ENCODE measurements around the gene PPP1R2B.
"Not testable (repeated sequence)": the region's sequence is repeated elsewhere in the genome, so short reads cannot be mapped to it uniquely, and the experiment has no call there.

The PPP1R2B gene

DNA sequence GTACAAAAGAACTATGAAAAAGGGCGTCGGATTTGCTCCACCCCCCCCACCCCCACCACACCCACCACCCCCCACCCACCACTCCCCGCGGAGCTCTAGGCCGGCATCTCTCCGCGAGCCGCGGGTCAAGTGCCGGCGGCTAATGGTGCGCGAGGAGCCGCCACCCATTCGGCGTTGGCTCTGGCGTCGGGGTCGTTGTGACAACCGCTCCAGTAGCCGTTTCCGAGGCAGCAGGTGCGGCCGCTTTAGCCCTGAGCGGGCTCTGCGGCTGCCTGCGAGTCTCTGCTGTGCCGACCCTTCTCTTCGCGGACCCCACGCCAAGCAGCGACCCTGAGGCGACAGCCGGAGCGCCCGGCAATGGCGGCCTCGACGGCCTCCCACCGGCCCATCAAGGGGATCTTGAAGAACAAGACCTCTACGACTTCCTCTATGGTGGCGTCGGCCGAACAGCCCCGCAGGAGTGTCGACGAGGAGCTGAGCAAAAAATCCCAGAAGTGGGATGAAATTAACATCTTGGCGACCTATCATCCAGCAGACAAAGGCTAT, at the start of gene PPP1R2B:
Gene PPP1R2B, plus strand, starts transcription at position 90 of the 546 bp plus-strand sequence. Its CDS starts 268 bp downstream, at position 358.
- no peak for DNase-seq

DNA sequence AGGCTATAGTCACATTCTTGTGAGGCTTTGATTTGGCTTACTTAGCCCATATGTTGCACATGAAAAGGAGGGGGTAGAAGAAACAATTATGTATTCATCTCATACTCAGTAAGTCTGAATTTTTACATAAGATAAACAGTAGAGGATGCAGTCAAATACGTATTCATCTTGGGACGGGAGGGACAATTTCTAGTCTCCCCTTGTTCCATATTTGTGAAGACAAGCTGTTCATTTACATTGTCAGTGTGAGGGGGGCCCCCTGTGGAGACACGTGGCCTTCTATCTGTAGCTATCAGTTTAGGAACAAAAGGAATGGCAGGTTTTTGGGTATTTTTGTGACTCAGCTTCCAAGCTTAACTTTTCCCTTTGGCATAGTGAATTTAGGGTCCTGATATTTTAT, 49.2 kb upstream of the PPP1R2B start:
- peak in 9 of 51 donors; percentile 2 to 17 (median 5) for DNase-seq

DNA sequence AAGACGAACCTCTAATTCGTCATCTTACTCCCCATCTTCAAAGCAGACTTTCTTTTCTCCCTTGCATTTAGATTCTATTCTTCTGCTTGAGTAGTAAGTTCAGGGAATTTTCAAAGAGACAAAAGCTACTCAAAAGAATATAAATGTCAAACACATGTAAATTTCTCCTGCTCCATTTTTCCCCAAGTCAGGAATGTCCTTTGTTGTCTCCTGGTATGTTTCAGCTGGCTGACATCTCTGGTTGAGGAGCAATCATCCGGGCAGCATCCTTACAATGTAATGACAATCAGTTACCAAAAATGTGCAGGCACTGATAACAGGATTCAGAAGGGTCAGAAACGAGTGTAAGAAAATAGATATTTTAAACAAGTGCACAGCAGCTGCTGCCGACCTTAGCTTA, 47.6 kb upstream of the PPP1R2B start:
- DNase-seq = no peak

DNA sequence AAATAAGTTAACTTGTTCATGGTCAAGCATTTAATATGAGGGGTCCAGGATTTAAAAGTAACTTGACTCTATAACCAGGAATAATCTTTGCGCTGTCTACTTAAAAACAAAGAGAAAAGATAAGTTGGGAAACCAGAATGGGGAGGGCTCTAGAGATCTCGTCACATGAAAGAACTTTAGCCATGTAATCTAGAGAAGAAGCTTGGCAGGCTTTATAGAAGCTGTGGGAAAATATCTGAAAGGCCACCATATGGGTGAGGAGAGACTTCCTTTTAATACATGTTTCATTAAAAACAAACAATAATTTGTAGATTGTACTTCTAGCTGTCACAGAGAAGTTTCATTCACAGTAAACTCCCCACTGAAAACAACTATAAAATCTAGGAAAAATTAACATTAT, 46.7 kb upstream of the PPP1R2B start:
- no peak for DNase-seq

DNA sequence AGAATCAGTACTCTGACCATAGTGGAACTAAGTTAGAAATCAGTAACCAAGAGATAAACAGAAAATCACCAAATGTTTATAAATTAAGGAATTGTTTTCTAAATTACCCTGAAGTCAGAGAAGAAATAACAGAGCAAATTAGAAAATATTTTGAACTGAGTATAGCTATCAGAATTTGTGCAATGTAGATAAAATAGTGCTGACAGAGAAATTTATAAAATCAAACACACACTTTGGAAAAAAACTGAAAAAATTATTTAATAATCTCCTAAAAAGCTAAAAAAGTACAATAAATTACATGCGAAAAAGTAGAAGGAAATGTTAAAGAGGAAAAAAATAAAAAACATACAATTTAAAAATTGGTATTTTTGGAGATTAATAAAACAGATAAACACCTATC, 37.1 kb upstream of the PPP1R2B start:
- no peak for DNase-seq

DNA sequence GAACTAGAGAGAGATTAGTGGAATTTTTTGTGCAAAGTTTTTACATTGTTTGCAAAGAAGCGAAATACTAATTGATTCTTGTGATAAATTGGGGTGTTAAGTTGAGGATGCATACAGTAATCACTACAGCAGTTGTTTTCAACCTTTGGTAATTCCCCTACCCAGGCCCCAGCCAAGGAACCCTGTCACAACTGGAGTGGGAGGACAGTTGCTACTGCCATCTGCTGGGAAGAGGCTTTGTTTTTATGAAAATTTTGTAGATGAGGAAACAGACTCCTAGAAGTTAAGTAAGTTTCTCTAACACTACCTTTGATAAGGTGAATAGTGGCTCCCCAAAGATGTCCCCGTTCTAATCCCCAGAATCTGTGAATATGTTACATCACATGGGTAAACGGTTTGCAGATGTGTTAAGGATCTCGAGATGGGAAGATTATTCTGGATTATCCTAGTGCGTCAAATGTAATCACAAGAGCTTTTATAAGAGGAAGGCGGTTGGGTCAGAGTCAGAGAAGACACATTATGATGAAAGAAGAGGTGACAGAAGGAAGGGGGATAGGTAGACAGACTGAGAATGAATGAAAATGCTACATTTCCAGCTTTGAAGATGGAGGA, 34.0 kb upstream of the PPP1R2B start:
- peak in 6 of 51 donors; percentile 3 to 24 (median 6) for DNase-seq

DNA sequence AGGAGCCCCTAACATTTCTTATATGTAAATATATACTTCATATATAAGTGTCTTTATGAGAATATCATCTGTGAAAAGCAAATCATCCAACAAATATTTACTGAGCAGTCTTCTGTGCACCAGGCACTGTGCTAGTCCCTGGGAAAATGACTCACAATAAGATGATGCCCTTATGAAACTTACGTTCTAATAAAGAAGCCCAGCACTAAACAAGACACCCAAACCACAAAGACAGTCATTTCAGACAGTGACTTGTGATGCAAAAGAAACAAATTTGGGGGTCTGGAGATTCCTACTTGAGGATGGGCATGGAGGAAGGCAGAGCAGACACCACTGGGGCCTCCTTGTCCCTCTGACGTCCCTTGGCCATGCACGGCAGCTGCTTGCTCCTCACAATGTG, 30.6 kb upstream of the PPP1R2B start:
- no peak for DNase-seq

DNA sequence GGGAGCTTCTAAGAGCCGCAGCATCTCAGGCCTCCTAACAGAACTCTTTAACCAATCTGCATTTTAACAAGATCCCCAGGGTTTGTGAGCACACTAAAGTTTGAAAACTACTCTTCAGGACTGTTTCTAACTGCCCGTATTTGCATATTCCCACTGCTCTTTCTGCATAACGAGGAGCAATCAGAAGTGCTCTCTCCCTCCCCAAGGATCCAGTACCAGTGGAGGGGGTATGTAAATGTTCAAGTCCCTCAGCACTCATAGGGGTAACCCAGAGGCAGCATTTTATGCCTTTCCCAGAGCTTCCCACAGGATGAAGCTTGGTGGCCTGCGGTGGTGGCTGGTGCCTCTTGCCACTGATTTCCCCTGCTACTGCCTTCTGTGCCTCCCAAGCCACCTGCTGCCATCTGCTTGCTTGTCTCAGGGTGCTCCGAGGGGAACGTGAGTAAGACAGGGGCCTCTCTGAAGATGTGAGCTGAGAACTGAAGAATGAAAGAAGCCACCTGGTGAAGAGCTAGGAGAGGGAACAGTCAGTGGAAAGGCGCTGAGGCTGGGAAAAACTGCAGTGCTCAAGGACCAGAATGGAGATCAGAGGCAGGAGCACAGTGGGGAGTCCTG, 30.0 kb upstream of the PPP1R2B start:
- DNase-seq = no peak

DNA sequence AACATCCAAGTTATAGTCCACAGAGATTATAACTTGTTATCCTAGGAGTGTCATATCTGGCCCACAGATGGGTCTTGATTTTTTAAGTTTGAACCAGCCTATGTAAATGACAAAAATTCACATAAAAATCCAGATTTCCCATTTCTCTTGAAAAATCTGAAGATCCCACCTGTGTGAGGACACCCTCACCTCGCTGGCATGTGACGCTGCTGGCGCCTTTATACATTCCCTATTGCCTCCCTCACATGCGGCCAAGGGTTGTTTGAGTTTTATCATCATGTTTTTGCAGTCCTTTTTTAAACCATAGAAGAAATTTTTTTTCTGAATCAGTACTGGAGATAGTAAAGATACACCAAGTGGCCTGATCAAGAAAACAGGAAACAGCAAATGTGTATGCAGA, 25.9 kb upstream of the PPP1R2B start:
- DNase-seq = no peak

DNA sequence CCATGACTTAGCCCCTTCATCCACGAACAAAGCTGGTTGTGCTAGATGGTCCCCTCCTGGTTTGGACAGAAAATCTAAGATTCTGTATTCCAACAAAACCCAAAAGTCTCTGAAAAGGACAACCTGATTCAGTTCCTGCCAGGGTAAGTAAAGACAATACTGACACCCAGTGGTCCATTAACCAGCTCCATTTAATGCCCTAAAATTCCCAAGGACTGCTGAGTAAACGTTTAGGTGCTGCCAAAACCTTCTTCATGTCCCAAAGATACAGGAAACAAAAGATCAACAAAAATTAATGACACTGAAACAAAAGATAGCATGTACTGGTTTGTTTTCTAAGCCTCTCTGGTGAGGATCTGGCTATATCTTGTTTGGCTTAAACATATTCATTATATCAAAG, 25.3 kb upstream of the PPP1R2B start:
- peak in 9 of 51 donors; percentile 0 to 55 (median 6) for DNase-seq

DNA sequence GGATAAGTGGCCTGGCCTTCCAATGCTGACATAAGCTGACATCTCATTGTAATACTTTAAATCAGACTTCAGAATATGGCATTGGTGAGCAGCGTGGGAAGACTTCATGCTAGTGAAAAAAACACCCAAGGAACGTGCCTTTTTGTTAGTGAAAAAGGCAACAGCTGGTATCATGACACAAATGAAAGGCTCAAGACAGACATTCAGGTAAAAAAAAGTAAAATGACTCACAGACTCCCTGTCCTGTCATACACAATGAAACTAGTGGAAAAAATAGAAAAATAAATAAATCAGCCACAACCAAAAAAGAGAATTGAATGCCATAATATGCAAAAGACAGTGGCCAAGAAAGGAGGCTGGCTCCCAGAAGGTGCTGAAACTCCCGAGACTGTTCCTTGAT, 24.4 kb upstream of the PPP1R2B start:
- no peak for DNase-seq

DNA sequence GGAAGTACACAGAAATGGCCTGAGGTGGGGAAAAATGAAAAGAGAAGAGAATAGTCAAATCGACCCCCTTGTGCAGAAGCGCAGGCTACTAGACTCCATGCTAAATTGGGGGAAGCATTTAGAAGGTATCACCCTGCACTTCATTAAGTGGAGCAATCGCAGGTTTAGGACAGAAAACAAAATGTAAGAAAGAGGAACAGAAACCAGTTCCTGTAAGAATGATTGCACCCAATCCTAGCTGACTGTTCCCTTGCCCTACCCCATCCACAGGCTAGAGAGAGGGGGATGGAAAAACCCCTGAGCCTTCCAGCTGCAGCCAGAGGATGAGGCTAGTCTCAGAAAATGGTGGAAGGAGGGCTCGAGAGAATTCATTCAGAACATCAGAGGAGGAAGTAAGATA, 23.9 kb upstream of the PPP1R2B start:
- DNase-seq = no peak

DNA sequence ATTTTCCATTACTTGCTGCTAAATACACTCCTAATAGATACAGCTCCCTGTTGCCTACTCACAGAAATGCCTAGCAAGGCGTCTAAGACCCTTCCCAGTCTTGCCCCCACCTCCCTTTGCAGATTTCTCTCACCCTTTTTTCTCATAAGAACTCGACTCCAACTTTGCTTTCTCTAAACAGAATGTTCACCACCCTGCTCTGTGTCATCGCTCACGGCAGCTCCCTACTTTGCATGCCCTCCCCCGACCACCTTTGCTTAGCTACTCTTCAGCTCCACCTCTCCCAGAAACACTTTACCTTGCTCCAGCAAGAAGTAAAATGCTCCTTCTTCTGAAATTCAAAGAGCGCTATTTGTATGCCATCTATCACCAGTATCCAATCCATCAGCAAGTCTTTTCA, 15.2 kb upstream of the PPP1R2B start:
- DNase-seq = no peak

DNA sequence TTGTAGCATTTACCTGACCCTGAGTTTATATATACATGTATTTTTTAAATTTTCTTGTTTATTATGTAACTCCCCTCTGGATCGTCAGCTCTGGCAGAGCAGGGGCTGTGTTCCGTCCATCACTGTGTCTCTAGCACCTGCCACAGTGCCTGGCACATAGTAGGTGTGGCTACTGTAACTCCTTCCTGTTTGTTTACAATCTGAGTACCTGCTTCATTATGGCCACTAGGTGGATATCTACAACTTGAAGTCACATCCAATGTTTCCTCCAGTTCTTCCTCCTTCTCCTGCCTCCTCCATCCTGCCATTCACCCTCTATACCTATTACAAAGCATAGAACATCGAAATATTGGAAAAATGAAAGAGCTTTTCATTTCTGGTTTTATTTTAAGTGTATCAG, 14.2 kb upstream of the PPP1R2B start:
- no peak for DNase-seq

DNA sequence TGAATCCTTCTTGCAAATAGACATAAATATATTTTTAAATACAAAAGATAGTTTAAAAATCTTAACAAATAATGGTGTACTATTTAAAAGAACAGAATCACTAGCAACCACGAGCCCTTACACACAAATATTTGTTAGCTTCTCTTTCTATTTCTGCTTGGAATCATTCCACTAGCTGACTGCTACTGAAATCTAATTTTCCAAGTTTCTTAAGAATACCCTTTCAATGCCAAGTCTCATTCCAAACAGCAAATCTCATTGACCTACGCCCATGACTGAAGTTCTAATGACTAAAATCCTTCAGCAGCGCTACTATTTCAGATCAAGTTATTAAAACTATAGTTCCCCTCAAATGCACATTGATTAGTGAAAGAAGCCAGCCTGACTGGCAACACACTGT, 13.2 kb upstream of the PPP1R2B start:
- DNase-seq = no peak

DNA sequence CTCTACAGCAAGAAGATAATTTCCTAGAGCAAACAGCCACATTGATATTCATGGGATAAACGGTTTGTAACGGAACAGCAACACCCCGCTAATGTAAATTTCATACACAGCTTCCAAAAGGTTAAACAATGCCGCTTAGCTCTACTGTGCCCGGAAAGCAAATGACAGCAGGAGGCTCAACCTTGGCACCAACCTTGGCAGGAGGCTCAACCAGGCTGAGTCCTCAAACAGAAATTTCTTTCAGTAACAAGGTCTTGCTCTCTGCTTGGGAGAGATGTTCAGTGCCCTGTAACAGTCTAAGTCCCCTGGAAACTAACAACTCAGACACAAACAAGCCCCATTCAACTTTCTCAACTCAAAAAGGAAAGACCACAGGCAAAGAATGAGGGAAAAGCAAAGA, 11.1 kb upstream of the PPP1R2B start:
- peak in 26 of 51 donors; percentile 1 to 56 (median 18) for DNase-seq

DNA sequence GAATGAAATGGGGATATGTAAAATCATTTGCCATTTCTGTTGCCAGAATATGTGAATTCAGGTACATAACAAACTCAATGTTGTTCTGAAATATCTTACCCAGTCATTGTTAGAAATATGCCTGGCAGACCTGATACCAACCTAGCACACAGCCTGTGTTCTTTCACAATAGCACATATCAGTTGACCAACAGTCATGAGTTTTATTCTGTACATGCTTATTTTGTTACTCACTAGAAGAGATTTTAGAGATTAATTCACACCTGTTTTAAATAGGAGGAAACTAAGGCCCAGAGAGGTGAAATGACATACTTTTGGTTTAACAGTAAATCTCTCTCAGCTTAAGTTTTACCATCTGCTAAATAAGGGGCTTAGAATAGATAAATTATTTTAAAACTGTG, 8.4 kb upstream of the PPP1R2B start:
- DNase-seq = no peak

DNA sequence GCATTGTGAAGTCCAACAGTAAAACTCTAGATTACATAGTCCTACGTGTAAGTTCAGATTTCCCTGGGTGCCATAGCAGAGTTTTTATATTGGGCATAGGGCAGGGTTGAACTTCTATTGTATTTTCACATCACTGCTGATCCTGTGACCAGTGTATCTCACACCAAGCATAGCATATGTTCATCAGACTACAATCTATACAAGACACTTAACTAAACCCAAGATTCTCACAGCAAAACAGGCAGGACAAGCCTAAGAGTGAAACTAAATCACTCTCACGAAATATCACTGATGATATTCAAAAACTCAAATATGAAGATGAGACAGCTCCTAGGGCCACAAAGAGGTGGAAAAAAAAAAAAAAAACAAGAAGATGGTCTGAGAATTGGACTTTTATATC, 3.2 kb upstream of the PPP1R2B start:
- no peak for DNase-seq

DNA sequence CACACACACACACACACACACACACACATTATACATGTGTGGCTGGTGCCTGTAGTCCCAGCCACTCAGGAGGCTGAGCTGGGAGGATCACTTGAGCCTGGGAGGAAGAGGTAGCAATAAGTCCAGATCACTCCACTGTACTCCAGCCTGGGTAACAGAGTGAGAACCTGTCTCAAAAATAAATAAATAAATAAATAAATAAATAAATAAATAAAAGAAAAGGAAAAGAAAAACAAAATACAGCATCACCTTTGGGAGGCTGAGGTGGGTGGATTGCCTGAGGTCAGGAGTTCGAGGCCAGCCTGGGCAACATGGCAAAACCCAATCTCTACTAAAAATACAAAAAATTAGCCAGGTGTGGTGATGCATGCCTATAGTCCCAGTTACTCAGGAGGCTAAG, 1.6 kb upstream of the PPP1R2B start:
- not testable (repeated sequence) for DNase-seq

DNA sequence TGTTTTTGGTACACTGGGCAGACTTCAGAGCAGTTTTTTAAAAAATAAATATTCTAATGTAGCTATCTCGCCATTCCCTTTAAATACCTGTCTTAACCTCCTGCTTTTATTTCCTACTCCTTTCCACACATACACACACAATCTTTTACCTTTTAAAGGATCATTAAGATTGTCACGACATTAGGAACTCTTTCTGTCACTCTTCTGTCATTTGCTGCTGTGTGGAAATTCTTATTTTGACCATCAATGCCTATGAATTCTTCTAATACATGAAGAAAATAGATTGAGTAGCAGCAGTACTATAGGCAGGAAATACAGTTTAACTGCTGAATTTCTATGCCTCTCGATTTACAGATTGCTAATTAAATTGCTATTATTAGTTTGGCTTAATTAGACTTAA, 1.8 kb downstream of the PPP1R2B start:
- DNase-seq = no peak

DNA sequence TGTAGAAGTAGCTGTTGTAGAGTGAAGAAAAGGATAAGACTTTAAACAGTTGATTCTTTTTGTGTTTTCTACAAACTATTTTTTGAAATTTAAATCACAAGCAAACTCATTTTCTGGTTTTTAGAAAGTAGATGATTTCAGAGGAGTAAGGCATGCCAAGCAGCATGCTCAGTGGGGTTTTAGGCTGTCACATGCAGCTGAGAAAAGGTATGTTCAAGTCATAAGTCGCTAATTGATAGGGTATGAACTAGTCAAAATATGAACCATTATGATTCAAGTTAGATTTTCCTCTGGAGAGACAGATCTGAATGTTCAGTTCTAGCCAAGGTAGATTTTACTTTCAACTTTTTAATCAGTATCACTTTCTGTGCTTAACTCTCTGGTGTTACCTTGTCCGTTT, 3.0 kb downstream of the PPP1R2B start:
- not testable (repeated sequence) for DNase-seq

DNA sequence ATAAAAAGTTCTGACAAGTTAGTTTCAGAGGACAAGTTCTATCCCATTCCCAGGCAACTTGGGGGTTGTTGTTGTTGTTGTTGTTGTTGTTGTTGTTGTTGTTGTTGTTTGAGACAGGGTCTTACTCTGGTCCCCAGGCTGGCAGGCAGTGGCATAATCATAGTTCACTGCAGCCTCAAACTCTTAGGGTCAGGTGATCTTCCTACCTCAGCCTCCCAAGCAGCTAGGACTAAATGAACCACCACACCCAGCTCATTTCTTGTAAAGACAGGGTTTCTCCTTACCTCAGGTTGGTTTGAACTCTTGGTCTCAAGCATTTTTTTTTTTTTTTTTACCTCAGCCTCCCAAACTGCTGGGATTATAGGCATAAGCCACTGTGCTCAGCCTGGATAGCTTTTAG, 15.3 kb downstream of the PPP1R2B start:
- DNase-seq = no peak

DNA sequence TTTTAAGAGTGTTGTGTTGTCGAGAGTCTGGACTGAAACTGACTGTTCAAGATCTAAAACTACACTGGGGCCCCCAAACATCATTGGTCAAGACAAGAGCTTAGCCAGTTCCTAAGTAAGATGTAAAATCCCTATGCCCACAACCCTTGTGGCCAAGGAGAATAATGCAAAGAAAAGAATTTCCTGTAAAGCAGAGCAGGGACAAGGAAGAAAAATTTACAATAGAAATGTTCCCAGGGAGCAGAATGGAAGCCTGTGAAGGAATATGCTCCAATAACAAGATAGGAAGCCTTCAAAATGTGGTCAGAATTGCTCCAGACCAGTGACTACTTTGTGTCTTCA, 20.4 kb downstream of the PPP1R2B start:
- DNase-seq = no peak

DNA sequence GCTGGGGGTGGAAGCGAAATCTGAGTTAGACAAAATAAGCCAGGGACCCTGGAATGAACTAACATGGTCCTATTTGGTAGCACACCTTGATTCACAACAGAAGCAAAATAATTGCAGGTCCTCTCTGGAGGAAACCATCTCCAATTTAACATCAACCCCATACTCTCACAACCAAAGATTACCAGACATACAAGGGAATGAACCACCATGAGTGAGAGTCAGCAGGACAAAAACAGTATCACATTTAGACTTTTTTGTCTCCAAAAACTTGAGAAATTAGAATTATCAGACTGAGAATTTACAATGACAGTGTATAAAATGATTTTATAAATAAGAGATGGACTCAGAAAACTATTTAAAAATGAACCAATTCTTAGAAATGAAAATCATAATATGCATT, 21.1 kb downstream of the PPP1R2B start:
- DNase-seq = no peak
